NT2/D1 (cell line): ENCODE data around the gene OR2T3.

Experiments used
- DNase-seq: peaks from one replicate; pipeline ENCODE4 v3.0.0-alpha.2; 2011; ENCODE audit warnings: low read depth, low spot score
- H3K27me3 ChIP-seq: 2 replicates; pipeline ENCODE4 v1.6.0; 2011; ENCODE audit warnings: mild to moderate bottlenecking; ENCODE audit not compliant: insufficient read length, insufficient read depth
- H3K36me3 ChIP-seq: 2 replicates; pipeline ENCODE4 v1.6.1; 2011; ENCODE audit warnings: mild to moderate bottlenecking, low read length, mixed read lengths; ENCODE audit not compliant: insufficient read depth, insufficient read length
- H3K4me1 ChIP-seq: 2 replicates; pipeline ENCODE4 v1.5.1; 2011; ENCODE audit not compliant: insufficient read depth, insufficient read length
- H3K4me3 ChIP-seq: 2 replicates; pipeline ENCODE4 v1.5.1; 2011; ENCODE audit warnings: low read depth; ENCODE audit not compliant: insufficient read length
- H3K9ac ChIP-seq: 2 replicates; pipeline ENCODE4 v1.6.0; 2011; ENCODE audit warnings: low read depth; ENCODE audit not compliant: insufficient read length
- H3K9me3 ChIP-seq: 2 replicates; pipeline ENCODE4 v1.5.1; 2011; ENCODE audit warnings: mild to moderate bottlenecking, low read length; ENCODE audit not compliant: insufficient read depth
- SUZ12 ChIP-seq: IDR thresholded peaks from 2 replicates; pipeline ENCODE4 v1.6.1; 2011; ENCODE audit not compliant: insufficient read length, insufficient read depth; ENCODE audit errors: extremely low read depth
- YY1 ChIP-seq: IDR thresholded peaks from 2 replicates; pipeline ENCODE4 v1.6.1; 2011; ENCODE audit not compliant: insufficient read length, insufficient read depth
- ZNF274 ChIP-seq: IDR thresholded peaks from 2 replicates; pipeline ENCODE4 v1.6.1; 2011; ENCODE audit warnings: mild to moderate bottlenecking, low read depth, low read length

Gene OR2T3

GRCh38 chr1:248521856-248522255, 48.7 kb downstream of the OR2T3 start:
- Histone ChIP-seq H3K27me3 (no peaks in the 10 kb centered on the region), H3K9ac (no peak overlapping the region), H3K4me1 (no peaks in the 10 kb centered on the region), H3K9me3 (peaks cover 5% of the 10 kb centered on the region; the same call in 1 of the 2 replicates), H3K36me3 (no peaks in the 10 kb centered on the region), H3K4me3 (no peak overlapping the region)
- TF ChIP-seq SUZ12 (no peak), ZNF274 (no peak), YY1 (no peak)
- DNase-seq = no peak
